ENCODE results near the gene NPAS3. TPM values are rescaled to one million over a fixed set of nuclear protein-coding genes. Genes with fewer than 3 reads are reported as not detected.
A peak's percentile ranks its signal among the peaks of the same experiment; 100 is the strongest.

The NPAS3 gene
- total and polyA plus RNA-seq, 2 of the 13 experiments (the other 11 are each of a cell fraction or from before 2014, with no cell fraction given): not detected

GRCh38 chr14:33676135-33676566, 737.5 kb downstream of the NPAS3 start (continued):
- TF ChIP-seq ZBTB20 (CRISPR knock-in tag; IDR thresholded peaks at IDR 0.05; ENCODE audit: borderline replicate concordance, low read depth) (no peak), TEF (CRISPR knock-in tag; IDR thresholded peaks at IDR 0.05) (no peak), STAG1 (CRISPR knock-in tag; IDR thresholded peaks at IDR 0.05) (peak; percentile 44), MXI1 (IDR thresholded peaks at IDR 0.05; ENCODE audit: borderline replicate concordance, low read depth, low read length) (no peak), ZIK1 (CRISPR knock-in tag; IDR thresholded peaks at IDR 0.05; ENCODE audit: borderline replicate concordance, low read depth) (no peak), ARNTL (CRISPR knock-in tag; IDR thresholded peaks at IDR 0.05) (peak; percentile 63), ZNF333 (CRISPR knock-in tag; IDR thresholded peaks at IDR 0.05; ENCODE audit: borderline replicate concordance) (no peak), ZGPAT (CRISPR knock-in tag; IDR thresholded peaks at IDR 0.05) (no peak)

GRCh38 chr14:33676891-33677290, 738.2 kb downstream of the NPAS3 start:
- CTCF ChIA-PET (ENCODE audit: low intra/inter-chr PET ratio, low total read pairs): no interaction called here
- no peak for TF ChIP-seq NFAT5 (CRISPR knock-in tag; IDR thresholded peaks at IDR 0.05)
- no peak for TF ChIP-seq KMT2B (CRISPR knock-in tag; IDR thresholded peaks at IDR 0.05)
- no peak for TF ChIP-seq HOXA9 (CRISPR knock-in tag; IDR thresholded peaks at IDR 0.05; ENCODE audit: borderline replicate concordance)
- no peak for TF ChIP-seq BCLAF1 (IDR thresholded peaks at IDR 0.05)

More at GRCh38 chr14:33676891-33677290, 738.2 kb downstream of the NPAS3 start:
- Histone ChIP-seq H3K79me2 (ENCODE audit: insufficient read depth, low read length) (no peaks in the 10 kb centered on the region), H3K4me2 (ENCODE audit: low read depth, low read length) (no peak overlapping the region), H3K36me3 (replicated peaks in 1 of 2; ENCODE audit: control insufficient read depth in 1 of 2, insufficient read depth in 2 of 2, low read length in 2 of 2) (no peaks in the 10 kb centered on the region), H4K20me1 (ENCODE audit: insufficient read depth, low read length) (no peaks in the 10 kb centered on the region), H3K4me1 (ENCODE audit: insufficient read depth, low read length) (no peaks in the 10 kb centered on the region), H3K27ac (ENCODE audit: extremely low read length, insufficient read depth, low read length) (no peak overlapping the region), H2AFZ (ENCODE audit: low read length) (no peak overlapping the region), H3K27me3 (ENCODE audit: control insufficient read depth in 1 of 2, insufficient read depth in 2 of 2, low read length in 2 of 2) (no peaks in the 10 kb centered on the region), H3K9ac (ENCODE audit: insufficient read depth, low read depth, low read length) (no peak overlapping the region), H3K4me3 (replicated peaks in 1 of 3; ENCODE audit: insufficient read depth in 1 of 3, low read depth in 2 of 3, low read length in 3 of 3) (no peak overlapping the region), H3K9me3 (ENCODE audit: low read length) (no peaks in the 10 kb centered on the region)
- intact Hi-C loops (cut with micrococcal nuclease; ENCODE audit: unreplicated experiment): no loop called here
- no TSS peak for BruUV-seq (replicated peaks)
- FAIRE-seq: no peak
- in situ Hi-C loops (cut with HindIII; ENCODE audit: extremely low pct_ligation_motif_present, low pct_unique_long_range_greater_than_20kb): no loop called here
- WGBS (ENCODE audit: low lambda C conversion rate): 55% methylated on average over 5 of the region's 5 CpGs
- POLR2A ChIA-PET: no interaction called here
- no peak for DNase-seq (ENCODE audit: low spot score)
- no peak for ATAC-seq

Measured in HepG2 (cell line).